Embryonic facial prominence (tissue), 1 donor: ENCODE measurements around the gene ESPN.
"Not testable (repeated sequence)": the region's sequence is repeated elsewhere in the genome, so short reads cannot be mapped to it uniquely, and the experiment has no call there.

Experiments
- DNase-seq: peaks from one replicate; pipeline ENCODE4 v3.0.0-alpha.2; 2016; ENCODE audit errors: extremely low spot score

The ESPN gene

DNA sequence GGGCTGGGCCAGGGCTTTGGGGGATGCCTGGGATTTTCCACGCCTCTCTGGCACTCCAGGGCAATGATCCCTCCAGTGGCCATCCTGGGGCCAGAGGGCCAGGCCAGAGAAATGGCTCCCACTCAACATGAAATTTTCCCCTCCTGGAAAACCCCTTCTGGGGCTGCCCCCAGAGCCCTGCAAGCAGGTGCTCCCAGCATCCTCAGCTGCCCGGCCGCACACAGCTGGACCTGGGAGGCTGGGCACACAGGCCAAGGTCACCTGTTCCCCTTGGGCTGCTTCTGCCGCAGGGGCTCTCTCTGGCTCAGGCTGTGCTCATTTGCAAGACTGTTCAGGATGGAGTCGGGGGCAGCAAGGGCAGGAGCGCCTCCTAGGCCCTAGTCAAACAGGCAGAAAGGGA lies 3.9 kb downstream of the ESPN start:
- DNase-seq, result not testable (repeated sequence)

GRCh38 chr1:6429660-6430411 lies 5.3 kb downstream of the ESPN start:
- DNase-seq, result not testable (repeated sequence)

DNA sequence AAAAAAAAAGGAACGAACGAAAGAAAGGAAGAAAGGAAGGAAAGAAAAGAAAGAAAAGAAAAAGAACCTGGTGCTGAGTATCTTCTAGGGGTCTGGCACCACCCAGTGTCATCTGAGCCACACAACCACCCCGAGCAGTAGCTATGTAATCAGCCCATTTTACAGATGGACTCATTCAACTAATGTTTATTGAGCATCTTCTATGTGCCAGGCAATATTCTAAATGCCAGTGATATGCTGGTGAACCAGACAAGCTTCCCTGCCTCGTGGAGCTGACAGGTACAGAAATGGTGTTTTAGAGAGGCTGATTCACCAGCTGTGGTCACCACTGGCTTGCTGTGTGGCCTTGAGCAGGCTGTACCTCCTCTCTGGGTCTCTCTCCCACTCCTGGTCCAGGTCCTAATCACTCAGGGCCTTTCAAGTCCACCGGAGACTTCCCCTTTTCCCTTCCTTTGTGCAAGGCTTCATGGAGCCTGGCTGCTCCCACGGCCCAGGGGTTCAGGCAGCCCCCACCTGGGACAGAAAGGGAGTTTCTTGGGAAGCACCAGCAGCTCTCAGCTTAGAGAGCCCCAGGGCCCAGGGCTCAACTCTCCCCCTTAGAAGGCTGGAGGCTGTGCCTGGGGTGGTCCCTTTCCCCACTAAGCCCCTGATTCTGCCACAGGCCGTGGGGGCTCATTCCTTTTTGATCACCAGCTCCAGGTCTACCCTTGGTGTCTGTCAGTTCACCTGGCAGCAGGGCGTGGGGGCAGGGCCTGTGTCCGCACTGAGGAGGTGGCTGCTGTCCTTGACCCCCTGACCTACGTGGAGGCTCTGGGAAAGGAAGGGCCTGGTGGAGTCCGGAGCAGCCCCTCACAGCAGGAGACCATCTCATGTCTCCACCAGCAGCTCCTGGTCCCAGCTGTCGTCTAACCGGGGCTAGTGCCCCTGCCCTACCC lies 7.3 kb downstream of the ESPN start:
- not testable (repeated sequence) for DNase-seq

- no peak for DNase-seq
Measured at GRCh38 chr1:6434186-6434585, 9.6 kb downstream of the ESPN start.

GRCh38 chr1:6435129-6435528 lies 10.6 kb downstream of the ESPN start:
- no peak for DNase-seq

- DNase-seq, result no peak
Measured at GRCh38 chr1:6435547-6435946, 11.0 kb downstream of the ESPN start.

DNA sequence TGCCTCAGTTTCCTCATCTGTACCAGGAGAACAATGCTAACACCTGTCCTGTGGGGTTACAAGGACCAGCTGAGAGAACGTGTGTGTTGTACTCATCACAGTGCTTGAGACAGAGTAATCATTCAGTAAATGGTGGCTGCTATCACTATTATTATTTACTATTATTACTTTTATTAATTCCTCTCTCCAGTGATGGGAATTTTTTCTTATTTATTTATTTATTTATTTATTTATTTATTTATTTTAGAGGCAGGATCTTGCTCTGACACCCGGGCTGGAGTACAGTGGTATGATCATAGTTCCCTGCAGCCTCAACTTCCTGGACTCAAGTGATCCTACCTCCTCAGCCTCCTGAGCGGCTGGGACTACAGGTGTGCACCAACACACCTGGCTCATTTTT lies 11.7 kb downstream of the ESPN start:
- not testable (repeated sequence) for DNase-seq

GRCh38 chr1:6437012-6437700 lies 12.6 kb downstream of the ESPN start:
- not testable (repeated sequence) for DNase-seq

- DNase-seq, result no peak
Measured at GRCh38 chr1:6438047-6438525, 13.5 kb downstream of the ESPN start.

DNA sequence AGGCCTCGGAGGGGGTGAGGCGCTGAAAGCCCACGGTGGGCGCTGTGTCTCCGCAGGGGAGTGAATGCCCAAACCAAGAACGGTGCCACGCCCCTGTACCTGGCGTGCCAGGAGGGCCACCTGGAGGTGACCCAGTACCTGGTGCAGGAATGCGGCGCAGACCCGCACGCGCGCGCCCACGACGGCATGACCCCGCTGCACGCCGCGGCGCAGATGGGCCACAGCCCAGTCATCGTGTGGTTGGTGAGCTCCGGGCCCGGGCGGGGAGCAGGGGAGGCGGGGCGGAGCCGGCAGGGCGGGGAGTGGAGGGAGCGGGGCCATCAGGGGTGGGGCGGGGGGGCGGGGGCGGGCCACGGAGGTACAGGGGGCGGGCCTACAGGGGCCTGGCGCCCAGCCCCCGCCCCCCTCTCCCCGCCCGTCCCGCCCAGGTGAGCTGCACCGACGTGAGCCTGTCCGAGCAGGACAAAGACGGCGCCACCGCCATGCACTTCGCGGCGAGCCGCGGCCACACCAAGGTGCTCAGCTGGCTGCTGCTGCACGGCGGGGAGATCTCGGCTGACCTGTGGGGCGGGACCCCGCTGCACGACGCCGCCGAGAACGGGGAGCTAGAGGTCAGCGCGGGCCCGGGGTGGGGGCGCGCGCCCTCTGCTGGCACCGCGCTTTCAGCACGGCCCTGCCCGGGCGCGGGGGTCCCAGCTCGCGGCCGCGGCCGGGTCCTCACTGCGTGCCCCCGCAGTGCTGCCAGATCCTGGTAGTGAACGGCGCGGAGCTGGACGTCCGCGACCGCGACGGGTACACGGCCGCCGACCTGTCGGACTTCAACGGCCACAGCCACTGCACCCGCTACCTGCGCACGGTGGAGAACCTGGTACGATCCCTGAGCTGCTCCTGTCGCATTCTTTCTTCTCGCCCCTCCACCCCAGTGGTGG lies 15.9 kb downstream of the ESPN start:
- no peak for DNase-seq

DNA sequence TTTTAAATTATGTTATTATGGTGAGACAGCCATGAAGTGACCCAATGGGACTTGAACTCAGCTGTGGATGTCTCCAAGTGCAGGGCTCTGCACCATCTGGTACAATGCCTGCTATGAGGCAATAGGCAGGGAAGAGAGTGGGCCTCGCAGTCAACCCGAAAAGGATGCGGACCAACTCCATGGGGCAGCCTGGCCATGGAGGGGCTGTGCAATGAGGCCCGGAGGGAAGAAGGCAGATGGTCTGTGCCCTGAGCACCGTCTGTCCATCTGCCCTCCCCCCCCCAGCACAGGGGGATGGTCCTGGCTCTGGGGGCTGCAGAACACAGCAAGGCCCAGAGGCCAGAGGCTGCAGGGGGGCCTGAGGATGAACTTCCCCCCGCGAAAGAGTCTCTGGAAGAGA lies 17.0 kb downstream of the ESPN start:
- no peak for DNase-seq

DNA sequence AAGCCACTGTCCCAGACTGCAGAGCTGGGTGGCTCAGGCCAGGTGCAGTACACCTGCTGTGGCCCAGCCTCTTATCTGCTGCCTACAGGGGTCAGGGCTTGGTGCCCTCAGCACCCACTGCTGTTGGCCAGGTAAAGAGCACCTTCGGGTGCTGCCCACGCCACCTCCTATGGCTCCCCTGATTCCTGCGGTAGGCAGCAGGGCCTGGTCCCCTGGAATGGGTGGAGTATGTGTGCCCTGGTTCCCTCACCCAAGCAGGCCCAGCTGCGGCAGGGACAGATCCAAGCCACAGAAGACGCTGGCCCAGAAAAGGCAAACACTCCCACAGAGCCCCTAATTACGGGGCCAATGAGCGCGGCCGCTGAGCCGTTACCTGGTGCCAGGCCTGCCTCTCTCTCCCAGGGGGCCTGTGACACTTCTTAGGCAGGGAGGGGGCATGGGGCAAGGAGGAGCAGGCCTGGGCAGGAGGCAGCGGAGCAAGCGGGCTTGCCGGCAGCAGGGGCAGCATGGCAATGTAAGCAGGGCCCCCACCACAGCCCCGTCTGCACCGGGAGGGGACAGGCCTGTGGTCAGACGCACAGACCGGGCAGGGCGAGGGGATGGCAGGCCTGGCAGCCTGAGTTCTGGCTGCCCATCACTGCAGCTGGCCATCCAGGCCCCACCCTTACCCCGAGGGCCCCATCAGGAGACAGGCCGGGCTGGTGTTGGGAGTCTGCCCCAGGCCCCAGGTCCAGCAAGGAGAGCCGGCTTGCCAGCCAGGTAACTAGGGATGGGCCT lies 19.0 kb downstream of the ESPN start:
- no peak for DNase-seq

DNA sequence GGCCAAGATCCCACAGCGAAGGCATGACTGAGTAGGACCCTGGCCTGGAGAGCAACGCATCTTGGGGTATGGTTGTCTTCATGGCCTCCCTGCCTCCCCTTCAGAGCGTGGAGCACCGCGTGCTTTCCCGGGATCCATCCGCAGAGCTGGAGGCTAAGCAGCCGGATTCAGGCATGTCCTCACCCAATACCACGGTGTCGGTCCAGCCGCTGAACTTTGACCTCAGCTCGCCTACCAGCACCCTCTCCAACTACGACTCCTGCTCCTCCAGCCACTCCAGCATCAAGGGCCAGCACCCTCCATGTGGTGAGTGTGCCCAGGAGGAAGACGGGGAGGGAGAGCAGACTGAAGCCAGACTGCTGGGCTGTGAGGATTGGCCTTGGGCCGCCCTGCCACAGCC lies 19.8 kb downstream of the ESPN start:
- DNase-seq, result no peak

DNA sequence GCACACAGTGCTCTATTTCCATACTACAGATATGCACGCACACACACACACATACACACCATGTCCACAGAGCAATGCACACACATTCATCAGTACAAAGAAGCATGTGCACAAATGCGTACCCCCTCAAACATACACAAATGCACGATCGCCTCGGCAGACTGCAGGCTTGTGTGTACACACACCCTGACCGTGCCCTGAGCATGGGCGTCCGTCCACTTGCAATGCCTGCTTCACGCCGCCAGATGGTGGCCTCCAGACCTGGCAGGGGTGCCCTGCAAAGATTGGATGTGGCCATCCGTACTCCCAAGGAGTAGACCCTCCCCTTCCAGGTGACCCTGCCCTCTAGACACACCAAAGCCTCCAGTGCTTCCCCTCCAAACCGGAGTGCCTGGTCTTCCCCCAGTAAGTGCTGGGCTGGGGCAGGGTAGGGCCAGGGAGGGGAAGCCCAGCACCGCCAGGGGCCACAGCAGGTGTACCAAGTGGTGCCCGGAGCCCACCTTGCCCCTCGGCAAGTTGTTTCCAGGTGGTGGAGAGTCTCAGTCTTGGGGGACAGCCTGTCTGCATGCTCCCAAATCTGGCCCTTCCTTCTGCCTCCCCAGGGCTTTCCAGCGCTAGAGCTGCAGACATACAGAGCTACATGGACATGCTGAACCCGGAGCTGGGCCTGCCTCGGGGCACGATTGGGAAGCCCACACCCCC lies 20.6 kb downstream of the ESPN start:
- DNase-seq, result no peak

- DNase-seq, result not testable (repeated sequence)
Measured at GRCh38 chr1:6445929-6446328, 21.4 kb downstream of the ESPN start.

DNA sequence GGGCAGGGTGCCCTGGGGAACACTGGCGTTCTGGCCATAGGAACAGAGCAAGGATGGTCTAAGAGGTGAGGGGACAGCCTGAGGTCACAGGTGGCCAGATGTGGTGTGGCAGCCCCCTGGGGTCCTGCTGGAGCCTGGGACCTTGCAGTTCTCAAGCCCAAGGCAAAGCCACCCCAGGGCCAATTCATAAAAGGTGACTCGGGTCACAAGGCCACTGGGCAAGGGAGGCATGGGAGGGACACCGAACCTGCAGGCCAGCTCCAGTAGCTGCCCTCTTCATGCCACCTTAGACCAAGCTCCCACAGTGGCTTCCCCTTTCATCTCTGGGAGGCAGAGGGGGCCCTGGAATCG lies 22.1 kb downstream of the ESPN start:
- DNase-seq, result no peak

- no peak for DNase-seq
Measured at GRCh38 chr1:6447016-6447817, 22.6 kb downstream of the ESPN start.

- DNase-seq, result no peak
Measured at GRCh38 chr1:6447818-6448748, 23.5 kb downstream of the ESPN start.
